GM04504 (cell line): ENCODE results near the gene RFC1.
A peak's percentile ranks its signal among the peaks of the same experiment; 100 is the strongest.
"Not testable (repeated sequence)": the region's sequence is repeated elsewhere in the genome, so short reads cannot be mapped to it uniquely, and the experiment has no call there.

Experiments
- DNase-seq: peaks from one replicate; pipeline ENCODE4 v3.0.0-alpha.2; 2012; ENCODE audit warnings: low read depth

The RFC1 gene

GRCh38 chr4:39354254-39354552 lies 12.0 kb downstream of the RFC1 start:
- no peak for DNase-seq

GRCh38 chr4:39353478-39354253 lies 12.5 kb downstream of the RFC1 start:
- DNase-seq: peak; percentile 25

- not testable (repeated sequence) for DNase-seq
Measured at GRCh38 chr4:39353149-39353477, 13.0 kb downstream of the RFC1 start.

GRCh38 chr4:39349326-39349725 lies 16.8 kb downstream of the RFC1 start:
- DNase-seq: no peak

GRCh38 chr4:39348371-39349315 lies 17.5 kb downstream of the RFC1 start:
- DNase-seq: no peak

- no peak for DNase-seq
Measured at GRCh38 chr4:39346856-39347519, 19.2 kb downstream of the RFC1 start.

GRCh38 chr4:39342731-39343130 lies 23.4 kb downstream of the RFC1 start:
- no peak for DNase-seq

- DNase-seq: no peak
Measured at GRCh38 chr4:39341075-39341725, 25.0 kb downstream of the RFC1 start.

GRCh38 chr4:39339968-39340367 lies 26.2 kb downstream of the RFC1 start:
- no peak for DNase-seq

GRCh38 chr4:39337841-39338240 lies 28.3 kb downstream of the RFC1 start:
- no peak for DNase-seq

- DNase-seq: no peak
Measured at GRCh38 chr4:39335566-39335965, 30.6 kb downstream of the RFC1 start.

- no peak for DNase-seq
Measured at GRCh38 chr4:39331191-39331590, 35.0 kb downstream of the RFC1 start.

GRCh38 chr4:39330353-39330752 lies 35.8 kb downstream of the RFC1 start:
- no peak for DNase-seq

GRCh38 chr4:39326468-39326977 lies 39.6 kb downstream of the RFC1 start:
- DNase-seq: no peak

GRCh38 chr4:39324897-39325613 lies 41.1 kb downstream of the RFC1 start:
- DNase-seq: no peak

GRCh38 chr4:39324446-39324845 lies 41.7 kb downstream of the RFC1 start:
- no peak for DNase-seq

GRCh38 chr4:39323821-39324220 lies 42.3 kb downstream of the RFC1 start:
- DNase-seq: no peak

GRCh38 chr4:39320381-39321115 lies 45.6 kb downstream of the RFC1 start:
- no peak for DNase-seq

GRCh38 chr4:39319676-39320075 lies 46.5 kb downstream of the RFC1 start:
- peak; percentile 40 for DNase-seq

- no peak for DNase-seq
Measured at GRCh38 chr4:39312816-39313215, 53.3 kb downstream of the RFC1 start.

- DNase-seq: no peak
Measured at GRCh38 chr4:39308611-39309010, 57.6 kb downstream of the RFC1 start.
